ENCODE results near the gene UROS. TPM values are rescaled to one million over a fixed set of nuclear protein-coding genes. Genes with fewer than 3 reads are reported as not detected.

UROS gene
- polyA plus RNA-seq, 2 of the 4 experiments (the other 2 are of a cell fraction): 52.9 to 71.1 TPM

DNA sequence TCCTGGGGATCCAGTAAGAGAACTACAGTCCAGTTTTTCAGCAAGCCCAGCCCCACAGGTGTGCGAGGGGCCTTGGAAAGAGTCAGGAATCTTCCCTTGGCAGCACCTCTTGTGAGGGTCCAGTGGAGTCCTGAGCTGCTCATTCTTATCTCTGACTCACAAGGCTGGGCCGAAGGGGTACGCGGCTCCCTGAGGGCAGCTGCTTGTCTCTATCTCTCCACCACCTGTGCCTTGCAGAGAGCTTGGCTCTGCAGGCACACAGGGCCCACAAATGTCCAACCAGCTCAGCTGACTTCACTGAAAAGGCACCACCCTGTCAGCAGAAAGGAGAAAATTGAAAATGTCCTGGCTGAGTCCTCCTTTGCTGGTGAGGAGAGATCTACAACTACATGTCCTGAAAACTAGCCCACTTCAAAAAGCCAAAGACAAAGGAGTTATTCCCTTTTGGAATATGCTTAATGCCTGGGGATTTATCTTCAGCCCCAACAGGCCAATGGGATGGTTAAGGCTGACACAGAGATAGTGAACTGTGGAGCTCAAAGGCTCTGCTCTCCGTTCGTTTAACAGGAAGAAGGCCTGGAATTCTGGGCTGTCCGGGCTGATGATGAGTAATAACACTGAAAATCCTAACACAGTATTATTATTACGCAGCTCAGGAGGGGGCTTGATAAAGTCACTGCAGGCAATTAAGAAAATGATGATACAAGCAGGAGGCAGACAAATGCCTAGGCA lies 23.4 kb downstream of the UROS start:
- ChIA-PET CTCF (interaction anchor here (0.6 to 1.4 kb wide), 2 partner anchors 12 to 667 kb away, joined by 3 to 5 read pairs; no protein-coding TSS in a partner anchor), POLR2A (no interaction called here)

DNA sequence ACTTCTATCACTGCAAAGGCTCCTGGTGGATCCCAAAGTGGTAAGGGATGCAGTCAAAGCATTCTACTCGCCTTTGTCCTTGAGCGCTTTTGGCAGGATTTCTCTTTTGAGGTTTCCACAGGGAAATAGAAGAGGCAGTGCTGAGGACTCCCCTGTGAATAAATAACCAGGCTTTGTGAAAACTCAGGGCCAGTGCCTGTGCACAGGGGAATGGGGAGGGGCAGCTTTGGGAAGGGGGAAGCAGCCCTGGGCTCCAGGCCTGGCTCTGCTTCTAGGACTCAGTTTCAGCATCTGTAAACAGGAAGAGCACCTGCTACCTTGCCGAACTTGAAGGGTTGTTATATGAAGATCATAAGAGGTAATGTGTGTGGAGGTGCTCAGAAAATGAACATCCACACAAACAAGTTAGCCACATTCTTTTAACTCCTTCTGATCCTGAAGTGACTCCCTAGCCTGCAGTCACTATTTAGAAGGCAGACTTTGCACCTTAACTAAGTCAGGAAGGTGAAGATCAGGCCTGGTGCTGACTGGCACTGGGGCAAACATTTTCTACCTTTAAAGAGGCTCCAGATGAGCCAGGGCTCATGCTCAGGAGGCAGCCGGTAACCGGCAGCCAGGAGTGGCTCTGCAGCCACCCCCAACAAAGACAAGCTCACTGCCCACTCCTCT lies 24.9 kb downstream of the UROS start:
- Histone ChIP-seq H3K4me2 (no peak overlapping the region), H3K27ac (no peak overlapping the region), H3K9me3 (no peaks in the 10 kb centered on the region), H3K4me3 (no peak overlapping the region), H3K4me1 (no peaks in the 10 kb centered on the region)
- 57% methylated on average over 5 of the region's 5 CpGs for WGBS (ENCODE audit: missing lambda C conversion rate)
- FAIRE-seq (no peak), ATAC-seq (no peak), DNase-seq (ENCODE audit: low read depth in 1 of 2, low spot score in 1 of 2) (no peak)
- POLR2A ChIA-PET: no interaction called here
- CTCF ChIA-PET: interaction anchor here (0.9 to 1.5 kb wide), 2 partner anchors 13 to 71 kb away, joined by 3 read pairs; no protein-coding TSS in a partner anchor
- TF ChIP-seq CTCF (IDR thresholded peaks at IDR 0.05) (no peak), FOSB (CRISPR knock-in tag; IDR thresholded peaks at IDR 0.05) (no peak), TP53 (CRISPR knock-in tag; IDR thresholded peaks at IDR 0.05) (no peak), FOXS1 (CRISPR knock-in tag; IDR thresholded peaks at IDR 0.05) (no peak), KDM1A (IDR thresholded peaks at IDR 0.05; ENCODE audit: low read depth) (no peak), NR3C1 (IDR thresholded peaks at IDR 0.05) (no peak), FOSL2 (IDR thresholded peaks at IDR 0.05) (no peak), FOSL2 (CRISPR knock-in tag; IDR thresholded peaks at IDR 0.05) (no peak), REST (IDR thresholded peaks at IDR 0.05) (no peak), CHD4 (IDR thresholded peaks at IDR 0.05; ENCODE audit: borderline replicate concordance) (no peak), CHD2 (IDR thresholded peaks at IDR 0.05; ENCODE audit: low read length, partially characterized antibody) (no peak)
- TF ChIP-seq, protein P1, sequence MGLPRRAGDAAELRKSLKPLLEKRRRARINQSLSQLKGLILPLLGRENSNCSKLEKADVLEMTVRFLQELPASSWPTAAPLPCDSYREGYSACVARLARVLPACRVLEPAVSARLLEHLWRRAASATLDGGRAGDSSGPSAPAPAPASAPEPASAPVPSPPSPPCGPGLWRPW (IDR thresholded peaks at IDR 0.05): no peak
- TF ChIP-seq, protein P2, sequence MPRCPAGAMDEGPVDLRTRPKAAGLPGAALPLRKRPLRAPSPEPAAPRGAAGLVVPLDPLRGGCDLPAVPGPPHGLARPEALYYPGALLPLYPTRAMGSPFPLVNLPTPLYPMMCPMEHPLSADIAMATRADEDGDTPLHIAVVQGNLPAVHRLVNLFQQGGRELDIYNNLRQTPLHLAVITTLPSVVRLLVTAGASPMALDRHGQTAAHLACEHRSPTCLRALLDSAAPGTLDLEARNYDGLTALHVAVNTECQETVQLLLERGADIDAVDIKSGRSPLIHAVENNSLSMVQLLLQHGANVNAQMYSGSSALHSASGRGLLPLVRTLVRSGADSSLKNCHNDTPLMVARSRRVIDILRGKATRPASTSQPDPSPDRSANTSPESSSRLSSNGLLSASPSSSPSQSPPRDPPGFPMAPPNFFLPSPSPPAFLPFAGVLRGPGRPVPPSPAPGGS (IDR thresholded peaks at IDR 0.05): no peak

More for the DNA sequence above, 23.4 kb downstream of the UROS start:
- FAIRE-seq (no peak), DNase-seq (ENCODE audit: low read depth in 1 of 2, low spot score in 1 of 2) (no peak), ATAC-seq (no peak)
- H3K4me2 ChIP-seq: no peak overlapping the region
- no peak overlapping the region for H3K4me3 ChIP-seq
- TF ChIP-seq MYC (IDR thresholded peaks at IDR 0.05; ENCODE audit: borderline replicate concordance, low read length) (no peak), POLR2AphosphoS2 (conservative IDR thresholded peaks at IDR 0.05; ENCODE audit: low read length) (no peak), ZC3H11A (IDR thresholded peaks at IDR 0.05) (no peak), FOSL2 (IDR thresholded peaks at IDR 0.05) (no peak), FOSL2 (CRISPR knock-in tag; IDR thresholded peaks at IDR 0.05) (no peak), NPAS2 (CRISPR knock-in tag; IDR thresholded peaks at IDR 0.05; ENCODE audit: borderline replicate concordance) (no peak), CTCF (IDR thresholded peaks at IDR 0.05) (no peak), ELK1 (IDR thresholded peaks at IDR 0.05; ENCODE audit: low read depth, low read length) (no peak), CBX8 (IDR thresholded peaks at IDR 0.05) (no peak), ZSCAN20 (CRISPR knock-in tag; IDR thresholded peaks at IDR 0.05) (no peak)
- TF ChIP-seq, protein P3, sequence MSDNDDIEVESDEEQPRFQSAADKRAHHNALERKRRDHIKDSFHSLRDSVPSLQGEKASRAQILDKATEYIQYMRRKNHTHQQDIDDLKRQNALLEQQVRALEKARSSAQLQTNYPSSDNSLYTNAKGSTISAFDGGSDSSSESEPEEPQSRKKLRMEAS (IDR thresholded peaks at IDR 0.05): no peak
- TF ChIP-seq, protein P1 (IDR thresholded peaks at IDR 0.05): no peak
- WGBS (ENCODE audit: missing lambda C conversion rate): 92% methylated on average over 8 of the region's 8 CpGs
- no peak overlapping the region for H3K27ac ChIP-seq
- H3K9me3 ChIP-seq: no peaks in the 10 kb centered on the region
- no peaks in the 10 kb centered on the region for H3K4me1 ChIP-seq
